ENCODE data around the gene ZNF670. TPM values are rescaled to one million over a fixed set of nuclear protein-coding genes. Genes with fewer than 3 reads are reported as not detected.
"Not testable (repeated sequence)": the region's sequence is repeated elsewhere in the genome, so short reads cannot be mapped to it uniquely, and the experiment has no call there.

ZNF670 gene
- polyA plus RNA-seq, 1 of the 3 experiments (the other 2 are of a cell fraction): 0.84 TPM

- H2AFZ ChIP-seq (ENCODE audit: low read depth): no peak overlapping the region
- no peak overlapping the region for H3K4me3 ChIP-seq (ENCODE audit: low read depth in 2 of 2, low read length in 1 of 2)
- POLR2A ChIA-PET: no interaction called here
- no peaks in the 10 kb centered on the region for H4K20me1 ChIP-seq (ENCODE audit: insufficient read depth)
- H3K9me3 ChIP-seq: no peaks in the 10 kb centered on the region
- DNase-seq: no peak
- no peak overlapping the region for H3K9ac ChIP-seq
- H3F3A ChIP-seq (replicated peaks; ENCODE audit: insufficient read depth): no peaks in the 10 kb centered on the region
- no peaks in the 10 kb centered on the region for H3K79me2 ChIP-seq (ENCODE audit: insufficient read depth)
- H3K9me2 ChIP-seq: no peaks in the 10 kb centered on the region
- CTCF ChIA-PET: no interaction called here
- 20% methylated on average over 6 of the region's 6 CpGs for WGBS (ENCODE audit: low lambda C conversion rate)
- no peaks in the 10 kb centered on the region for H3K36me3 ChIP-seq (replicated peaks in 1 of 2; ENCODE audit: control insufficient read depth in 1 of 2, insufficient read depth in 2 of 2, low read length in 1 of 2)
- no peak overlapping the region for H3K27ac ChIP-seq (ENCODE audit: low read depth in 2 of 2, low read length in 1 of 2)
- TF ChIP-seq, protein P1, sequence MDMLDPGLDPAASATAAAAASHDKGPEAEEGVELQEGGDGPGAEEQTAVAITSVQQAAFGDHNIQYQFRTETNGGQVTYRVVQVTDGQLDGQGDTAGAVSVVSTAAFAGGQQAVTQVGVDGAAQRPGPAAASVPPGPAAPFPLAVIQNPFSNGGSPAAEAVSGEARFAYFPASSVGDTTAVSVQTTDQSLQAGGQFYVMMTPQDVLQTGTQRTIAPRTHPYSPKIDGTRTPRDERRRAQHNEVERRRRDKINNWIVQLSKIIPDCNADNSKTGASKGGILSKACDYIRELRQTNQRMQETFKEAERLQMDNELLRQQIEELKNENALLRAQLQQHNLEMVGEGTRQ (IDR thresholded peaks at IDR 0.05; ENCODE audit: borderline replicate concordance, low read depth, low read length): no peak
- TF ChIP-seq, protein P2, sequence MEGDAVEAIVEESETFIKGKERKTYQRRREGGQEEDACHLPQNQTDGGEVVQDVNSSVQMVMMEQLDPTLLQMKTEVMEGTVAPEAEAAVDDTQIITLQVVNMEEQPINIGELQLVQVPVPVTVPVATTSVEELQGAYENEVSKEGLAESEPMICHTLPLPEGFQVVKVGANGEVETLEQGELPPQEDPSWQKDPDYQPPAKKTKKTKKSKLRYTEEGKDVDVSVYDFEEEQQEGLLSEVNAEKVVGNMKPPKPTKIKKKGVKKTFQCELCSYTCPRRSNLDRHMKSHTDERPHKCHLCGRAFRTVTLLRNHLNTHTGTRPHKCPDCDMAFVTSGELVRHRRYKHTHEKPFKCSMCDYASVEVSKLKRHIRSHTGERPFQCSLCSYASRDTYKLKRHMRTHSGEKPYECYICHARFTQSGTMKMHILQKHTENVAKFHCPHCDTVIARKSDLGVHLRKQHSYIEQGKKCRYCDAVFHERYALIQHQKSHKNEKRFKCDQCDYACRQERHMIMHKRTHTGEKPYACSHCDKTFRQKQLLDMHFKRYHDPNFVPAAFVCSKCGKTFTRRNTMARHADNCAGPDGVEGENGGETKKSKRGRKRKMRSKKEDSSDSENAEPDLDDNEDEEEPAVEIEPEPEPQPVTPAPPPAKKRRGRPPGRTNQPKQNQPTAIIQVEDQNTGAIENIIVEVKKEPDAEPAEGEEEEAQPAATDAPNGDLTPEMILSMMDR (IDR thresholded peaks at IDR 0.05): no peak
- no peak for TF ChIP-seq EZH2phosphoT487 (IDR thresholded peaks at IDR 0.05; ENCODE audit: borderline replicate concordance, low read depth)
- TF ChIP-seq NRF1 (IDR thresholded peaks at IDR 0.05; ENCODE audit: low read depth, low read length): no peak
- no peak for TF ChIP-seq NFIC (IDR thresholded peaks at IDR 0.05; ENCODE audit: borderline replicate concordance)
- TF ChIP-seq FOSL2 (IDR thresholded peaks at IDR 0.05; ENCODE audit: borderline replicate concordance, low read depth): no peak
- no peak for TF ChIP-seq USF1 (IDR thresholded peaks at IDR 0.05; ENCODE audit: borderline replicate concordance, low read depth)
- no peak for TF ChIP-seq JUND (IDR thresholded peaks at IDR 0.05)
- TF ChIP-seq MEF2A (IDR thresholded peaks at IDR 0.05; ENCODE audit: borderline replicate concordance, low read depth): no peak
- TF ChIP-seq YY1 (IDR thresholded peaks at IDR 0.05; ENCODE audit: low read depth): no peak
- TF ChIP-seq POLR2AphosphoS5 (IDR thresholded peaks at IDR 0.05; ENCODE audit: low read depth, low read length): no peak
- TF ChIP-seq GATA2 (CRISPR knock-in tag; IDR thresholded peaks at IDR 0.05): no peak
- TF ChIP-seq TAF1 (IDR thresholded peaks at IDR 0.05; ENCODE audit: borderline replicate concordance, low read depth, low read length): no peak
- no peak for TF ChIP-seq EP300 (IDR thresholded peaks at IDR 0.05; ENCODE audit: borderline replicate concordance in 1 of 2, low read depth in 1 of 2, low read length in 1 of 2)
- TF ChIP-seq RCOR1 (IDR thresholded peaks at IDR 0.05; ENCODE audit: low read length): no peak
- TF ChIP-seq SMC3 (IDR thresholded peaks at IDR 0.05; ENCODE audit: low read depth, low read length): no peak
- TF ChIP-seq SIN3A (IDR thresholded peaks at IDR 0.05; ENCODE audit: borderline replicate concordance, low read depth, low read length): no peak
- TF ChIP-seq MXI1 (IDR thresholded peaks at IDR 0.05; ENCODE audit: low read depth, low read length): no peak
- no peak for TF ChIP-seq CHD2 (IDR thresholded peaks at IDR 0.05; ENCODE audit: low read length, partially characterized antibody)
- no peaks in the 10 kb centered on the region for H3K27me3 ChIP-seq (ENCODE audit: insufficient read depth)
- no peak overlapping the region for H3K4me2 ChIP-seq
- no peaks in the 10 kb centered on the region for H3K4me1 ChIP-seq (ENCODE audit: control insufficient read depth in 1 of 2, insufficient read depth in 2 of 2, low read depth in 1 of 2, low read length in 1 of 2)
These were observed 42.8 kb upstream of the ZNF670 start for GRCh38 chr1:247121382-247121781.

DNA sequence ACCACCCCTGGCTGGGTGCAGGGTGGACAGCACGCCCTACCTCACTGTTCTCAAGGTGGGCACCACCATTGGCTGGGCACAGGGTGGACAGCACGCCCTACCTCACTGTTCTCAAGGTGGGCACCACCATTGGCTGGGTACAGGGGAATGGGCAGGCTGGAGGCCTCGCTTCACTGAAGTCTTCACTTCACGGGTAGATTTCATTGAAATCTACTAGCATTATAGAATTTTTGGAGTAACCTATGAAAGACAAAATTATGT lies 41.7 kb upstream of the ZNF670 start:
- H3K9me3 ChIP-seq; H3K4me1 ChIP-seq (ENCODE audit: control insufficient read depth in 1 of 2, insufficient read depth in 2 of 2, low read depth in 1 of 2, low read length in 1 of 2); H3K4me2 ChIP-seq; H3K4me3 ChIP-seq (ENCODE audit: low read depth in 2 of 2, low read length in 1 of 2); H2AFZ ChIP-seq (ENCODE audit: low read depth); H3F3A ChIP-seq (replicated peaks; ENCODE audit: insufficient read depth); POLR2A ChIA-PET; H3K9me2 ChIP-seq; DNase-seq; H3K79me2 ChIP-seq (ENCODE audit: insufficient read depth); CTCF ChIA-PET; H3K9ac ChIP-seq; H3K36me3 ChIP-seq (replicated peaks in 1 of 2; ENCODE audit: control insufficient read depth in 1 of 2, insufficient read depth in 2 of 2, low read length in 1 of 2); H3K27ac ChIP-seq (ENCODE audit: low read depth in 2 of 2, low read length in 1 of 2); H3K27me3 ChIP-seq (ENCODE audit: insufficient read depth); H4K20me1 ChIP-seq (ENCODE audit: insufficient read depth): not testable (repeated sequence)
- 69% methylated on average over 3 of the region's 4 CpGs for WGBS (ENCODE audit: low lambda C conversion rate)

All from SK-N-SH (cell line).